Measurements from ENCODE around the gene ZDHHC12.

The ZDHHC12 gene

GRCh38 chr9:128684325-128685199 lies 39.4 kb downstream of the ZDHHC12 start:
- DNase-seq, result no peak

GRCh38 chr9:128684065-128684324 lies 39.9 kb downstream of the ZDHHC12 start:
- DNase-seq, result no peak

- DNase-seq, result no peak
These were observed 40.4 kb downstream of the ZDHHC12 start for GRCh38 chr9:128683340-128684064.

- DNase-seq, result no peak
These were observed 46.1 kb downstream of the ZDHHC12 start for GRCh38 chr9:128677794-128678193.

- DNase-seq, result no peak
These were observed 48.5 kb downstream of the ZDHHC12 start for GRCh38 chr9:128675382-128675781.

Data from NCI-H1694 treated with DMSO at 0.1 percent for 48 hours (cell line).